ENCODE results near the gene PLEKHJ1. TPM values are rescaled to one million over a fixed set of nuclear protein-coding genes. Genes with fewer than 3 reads are reported as not detected.

PLEKHJ1 gene
- total RNA-seq, 2 donors from 2014 or later: 47.5 to 89.0 TPM

DNA sequence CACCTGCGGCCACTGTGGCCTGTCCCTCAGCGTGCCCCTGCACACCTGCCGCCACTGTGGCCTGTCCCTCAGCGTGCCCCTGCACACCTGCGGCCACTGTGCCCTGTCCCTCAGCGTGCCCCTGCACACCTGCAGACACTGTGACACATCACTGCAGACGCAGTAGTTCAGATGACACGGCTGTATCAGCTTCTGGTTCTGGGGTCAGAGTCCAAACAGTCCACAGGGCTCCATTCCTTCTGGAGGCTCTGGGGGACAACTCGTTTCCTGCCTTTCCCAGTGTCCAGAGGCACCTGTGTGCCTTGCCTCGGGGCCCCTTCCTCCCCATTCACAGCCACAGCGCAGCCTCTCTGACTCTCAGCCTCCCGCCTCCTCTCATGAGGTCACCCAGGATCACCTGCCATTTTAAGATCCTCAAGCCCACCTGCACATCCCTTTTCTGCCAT is 6.0 kb upstream of the PLEKHJ1 start:
- intact Hi-C loops (cut with DNase I): no loop called here

DNA sequence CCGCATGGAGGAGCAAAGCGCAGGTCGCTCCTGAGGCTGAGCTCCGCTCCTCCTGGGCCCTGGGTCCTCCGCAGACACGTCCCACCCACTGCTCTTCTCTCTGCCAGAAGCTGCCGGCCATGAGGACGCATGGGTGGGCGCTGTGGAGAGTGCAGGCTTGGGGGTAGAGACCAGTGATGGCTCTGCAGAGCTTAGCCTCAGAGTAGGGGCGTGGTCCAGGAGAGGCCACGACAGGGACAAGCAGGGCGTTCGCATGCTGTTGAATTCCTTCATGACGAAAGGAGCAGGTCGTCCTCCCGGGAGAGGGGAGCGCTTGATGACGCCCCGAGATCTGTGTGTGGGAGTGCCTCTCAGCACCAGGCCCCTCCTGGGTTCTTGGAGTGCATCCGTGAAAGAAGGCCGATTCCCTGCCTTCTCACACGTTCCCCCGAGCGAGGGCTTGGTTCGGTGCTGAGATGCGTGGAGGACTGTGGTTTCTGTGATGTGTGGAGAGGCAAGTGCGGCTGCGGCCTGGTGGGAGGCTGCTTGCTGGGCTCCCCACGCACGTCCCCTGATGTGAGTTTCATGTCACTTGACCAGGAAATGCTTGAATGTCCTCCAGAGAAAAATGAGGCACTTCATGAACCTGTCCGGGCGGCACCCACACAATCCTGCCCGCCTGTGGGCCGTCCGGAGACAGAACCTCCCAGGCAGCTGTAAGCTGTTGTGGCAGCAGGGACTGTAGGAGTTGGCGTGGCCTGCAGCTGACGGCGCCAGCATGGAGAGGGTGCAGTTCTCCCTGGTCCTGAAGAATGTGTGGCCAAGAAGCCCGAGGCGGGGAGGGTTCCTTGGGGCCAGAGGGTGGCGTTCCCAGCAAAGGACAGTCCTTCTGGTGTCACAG is 5.0 kb upstream of the PLEKHJ1 start:
- Histone ChIP-seq H3K27me3 (no peaks in the 10 kb centered on the region), H3K4me1 (peaks cover 53% of the 10 kb centered on the region), H3K27ac (peak overlapping the region in 1 of 4 donors; percentile 47), H3K36me3 (replicated peaks in 1 of 2; ENCODE audit: insufficient read depth in 1 of 2, low read depth in 2 of 2) (peaks cover 25 to 29% of the 10 kb centered on the region in 2 donors), H3K9me3 (no peaks in the 10 kb centered on the region), H3K4me3 (no peak overlapping the region)
- intact Hi-C loops (cut with DNase I): no loop called here
- ATAC-seq (no peak), DNase-seq (no peak)
- no peak for TF ChIP-seq POLR2A (IDR thresholded peaks at IDR 0.05)
- TF ChIP-seq, protein P1, sequence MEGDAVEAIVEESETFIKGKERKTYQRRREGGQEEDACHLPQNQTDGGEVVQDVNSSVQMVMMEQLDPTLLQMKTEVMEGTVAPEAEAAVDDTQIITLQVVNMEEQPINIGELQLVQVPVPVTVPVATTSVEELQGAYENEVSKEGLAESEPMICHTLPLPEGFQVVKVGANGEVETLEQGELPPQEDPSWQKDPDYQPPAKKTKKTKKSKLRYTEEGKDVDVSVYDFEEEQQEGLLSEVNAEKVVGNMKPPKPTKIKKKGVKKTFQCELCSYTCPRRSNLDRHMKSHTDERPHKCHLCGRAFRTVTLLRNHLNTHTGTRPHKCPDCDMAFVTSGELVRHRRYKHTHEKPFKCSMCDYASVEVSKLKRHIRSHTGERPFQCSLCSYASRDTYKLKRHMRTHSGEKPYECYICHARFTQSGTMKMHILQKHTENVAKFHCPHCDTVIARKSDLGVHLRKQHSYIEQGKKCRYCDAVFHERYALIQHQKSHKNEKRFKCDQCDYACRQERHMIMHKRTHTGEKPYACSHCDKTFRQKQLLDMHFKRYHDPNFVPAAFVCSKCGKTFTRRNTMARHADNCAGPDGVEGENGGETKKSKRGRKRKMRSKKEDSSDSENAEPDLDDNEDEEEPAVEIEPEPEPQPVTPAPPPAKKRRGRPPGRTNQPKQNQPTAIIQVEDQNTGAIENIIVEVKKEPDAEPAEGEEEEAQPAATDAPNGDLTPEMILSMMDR (IDR thresholded peaks at IDR 0.05): no peak
- 77 to 83% methylated on average over 10 to 41 of the region's 41 CpGs for WGBS, 2 donors

More for the DNA sequence above, 6.0 kb upstream of the PLEKHJ1 start:
- no peak overlapping the region for H3K27ac ChIP-seq
- TF ChIP-seq, protein P1 (IDR thresholded peaks at IDR 0.05): no peak
- no peak for TF ChIP-seq POLR2A (IDR thresholded peaks at IDR 0.05)
- H3K9me3 ChIP-seq: no peaks in the 10 kb centered on the region
- no peak overlapping the region for H3K4me3 ChIP-seq
- H3K27me3 ChIP-seq: no peaks in the 10 kb centered on the region
- peaks cover 33 to 39% of the 10 kb centered on the region in 2 donors for H3K36me3 ChIP-seq (replicated peaks in 1 of 2; ENCODE audit: insufficient read depth in 1 of 2, low read depth in 2 of 2)
- peaks cover 57% of the 10 kb centered on the region for H3K4me1 ChIP-seq
- ATAC-seq: no peak
- DNase-seq: no peak
- 64 to 92% methylated on average over 10 to 12 of the region's 12 CpGs for WGBS, 2 donors

DNA sequence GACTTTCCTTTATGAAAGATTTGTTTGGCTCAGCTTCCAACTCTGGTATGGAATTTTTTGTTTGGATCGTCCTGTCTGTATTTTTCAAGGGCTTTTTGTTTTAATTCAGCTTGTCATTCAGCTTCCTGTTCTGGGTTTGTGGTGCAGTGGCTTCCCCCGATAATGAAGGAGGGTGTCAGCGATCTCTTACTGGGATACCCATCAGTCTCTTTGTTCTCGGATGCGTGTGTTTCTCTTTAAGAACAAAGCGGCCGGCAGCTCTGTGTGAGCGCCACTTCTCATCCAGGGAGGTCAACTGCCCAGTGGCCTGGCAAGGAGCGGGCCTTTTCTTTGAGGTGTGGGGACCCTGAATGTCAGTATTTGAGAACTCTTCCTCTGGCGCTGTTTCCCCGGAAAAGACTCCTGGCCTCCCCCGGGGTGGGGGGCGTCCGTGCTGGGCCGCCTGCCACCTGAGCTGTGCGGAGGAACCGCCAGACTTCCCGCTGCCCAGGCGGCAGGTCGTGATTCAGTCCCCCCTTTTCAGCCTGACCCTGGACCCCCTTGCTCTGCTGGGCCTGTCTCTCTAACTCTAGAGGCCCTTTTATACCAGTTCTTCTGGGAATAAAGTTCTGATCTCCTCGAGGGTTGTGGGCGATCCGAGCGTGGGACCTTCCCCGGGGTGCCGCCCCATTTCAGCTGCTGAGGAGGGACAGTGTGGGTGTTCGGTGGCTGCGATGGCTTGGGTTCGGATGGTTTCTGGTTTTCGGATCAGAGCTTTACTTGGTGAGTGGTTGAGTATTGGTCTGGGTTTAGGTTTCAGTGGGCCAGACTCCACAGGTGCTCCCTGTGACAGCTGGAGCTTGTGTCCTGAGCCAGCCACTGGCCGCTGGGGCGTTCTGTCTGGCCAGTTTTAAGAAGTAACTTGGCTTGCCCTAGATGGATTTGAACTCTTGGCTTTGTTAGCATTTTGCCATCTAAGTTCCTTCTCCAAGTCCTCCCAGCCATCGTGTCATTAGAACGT is 3.9 kb upstream of the PLEKHJ1 start:
- Histone ChIP-seq H3K4me3 (no peak overlapping the region), H3K9me3 (no peaks in the 10 kb centered on the region), H3K27me3 (no peaks in the 10 kb centered on the region), H3K4me1 (peaks cover 56% of the 10 kb centered on the region), H3K36me3 (replicated peaks in 1 of 2; ENCODE audit: insufficient read depth in 1 of 2, low read depth in 2 of 2) (peaks cover 14 to 18% of the 10 kb centered on the region in 2 donors), H3K27ac (peak overlapping the region in 3 of 4 donors; percentile 40 to 60 (median 47))
- WGBS, 2 donors: 22 to 29% methylated on average over 19 to 34 of the region's 34 CpGs
- no peak for TF ChIP-seq POLR2A (IDR thresholded peaks at IDR 0.05)
- TF ChIP-seq, protein P1 (IDR thresholded peaks at IDR 0.05): no peak
- ATAC-seq (no peak), DNase-seq (peak in 1 of 4 donors; percentile 39)
- intact Hi-C loops (cut with DNase I): no loop called here

DNA sequence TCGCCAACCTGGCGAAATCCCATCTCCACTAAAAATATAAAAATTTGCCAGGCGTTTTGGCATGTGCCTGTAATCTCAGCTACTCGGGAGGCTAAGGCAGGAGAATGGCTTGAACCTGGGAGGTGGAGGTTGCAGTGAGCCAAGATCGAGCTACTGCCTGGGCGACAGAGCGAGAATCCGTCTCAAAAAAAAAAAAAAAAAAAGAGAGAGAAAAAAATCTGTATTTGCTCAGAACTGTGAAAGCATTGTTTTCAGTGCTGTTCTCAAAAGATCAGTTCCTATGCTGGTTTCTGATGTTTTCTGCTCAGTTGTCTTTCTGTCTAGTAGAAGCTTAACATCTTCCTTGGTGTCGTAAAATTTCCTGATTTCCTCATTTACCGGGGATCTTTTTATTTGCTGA is 3.0 kb upstream of the PLEKHJ1 start:
- intact Hi-C loops (cut with DNase I): no loop called here
- 50 to 75% methylated on average over 10 of the region's 10 CpGs for WGBS, 2 donors
- H3K9me3 ChIP-seq: no peaks in the 10 kb centered on the region
- H3K27me3 ChIP-seq: no peaks in the 10 kb centered on the region
- peaks cover 65% of the 10 kb centered on the region for H3K4me1 ChIP-seq
- DNase-seq (no peak), ATAC-seq (no peak)
- peak overlapping the region in 2 of 4 donors; percentile 40 to 60 for H3K27ac ChIP-seq
- H3K36me3 ChIP-seq (replicated peaks in 1 of 2; ENCODE audit: insufficient read depth in 1 of 2, low read depth in 2 of 2): peaks cover 5 to 9% of the 10 kb centered on the region in 2 donors
- TF ChIP-seq, protein P1 (IDR thresholded peaks at IDR 0.05): no peak
- no peak for TF ChIP-seq POLR2A (IDR thresholded peaks at IDR 0.05)
- no peak overlapping the region for H3K4me3 ChIP-seq
